K562 (cell line): ENCODE measurements around the gene OSCP1. TPM values are rescaled to one million over a fixed set of nuclear protein-coding genes. Genes with fewer than 3 reads are reported as not detected.

Source experiments
- ADNP ChIP-seq: fragments of 200-800 bp; sonication (Bioruptor generic); IDR thresholded peaks from 2 replicates; pipeline ENCODE4 v1.6.1; 2016; ENCODE audit warnings: missing genetic modification characterization, missing compliant biosample characterization
- CEBPB ChIP-seq: fragments of 450-650 bp; IDR thresholded peaks from 2 replicates; pipeline ENCODE4 v1.6.1; 2016; ENCODE audit warnings: missing genetic modification characterization, missing compliant biosample characterization
- DMBX1 ChIP-seq: fragments of 250-450 bp; sonication (Bioruptor Pico); IDR thresholded peaks from 2 replicates; pipeline ENCODE4 v1.8.0; 2022; ENCODE audit warnings: inconsistent platforms, mild to moderate bottlenecking, moderate library complexity, borderline replicate concordance
- E2F1 ChIP-seq: sonication (generic); formaldehyde crosslinking; IDR thresholded peaks from 2 replicates; pipeline ENCODE4 v1.8.1; 2023; ENCODE audit warnings: mild to moderate bottlenecking, missing genetic modification reagents, moderate library complexity
- E2F3 ChIP-seq: fragments of 250-450 bp; sonication (Bioruptor Pico); IDR thresholded peaks from 2 replicates; pipeline ENCODE4 v1.4.0; 2020; ENCODE audit warnings: mild to moderate bottlenecking
- ESRRA ChIP-seq: fragments of 450-650 bp; IDR thresholded peaks from 2 replicates; pipeline ENCODE4 v1.6.1; 2014; ENCODE audit warnings: low read depth, mild to moderate bottlenecking, moderate library complexity, borderline replicate concordance
- ETS1 ChIP-seq: conservative IDR thresholded peaks from 2 replicates; pipeline ENCODE4 v1.6.1; 2011; ENCODE audit warnings: low read depth, mild to moderate bottlenecking, low read length; ENCODE audit not compliant: control insufficient read depth
- ETV1 ChIP-seq: fragments of 450-650 bp; conservative IDR thresholded peaks from 2 replicates; pipeline ENCODE4 v1.6.1; 2016; ENCODE audit warnings: missing genetic modification characterization, control low read depth, low read depth, missing compliant biosample characterization
- GATA2 ChIP-seq: sonication (generic); formaldehyde crosslinking; IDR thresholded peaks from 2 replicates; pipeline ENCODE4 v1.4.0; 2020; ENCODE audit warnings: mild to moderate bottlenecking, missing genetic modification reagents
- HLTF ChIP-seq: fragments of 450-650 bp; IDR thresholded peaks from 2 replicates; pipeline ENCODE4 v1.6.1; 2016
- HSF4 ChIP-seq: fragments of 250-450 bp; sonication (Bioruptor Pico); IDR thresholded peaks from 2 replicates; pipeline ENCODE4 v2.1.2; 2022; ENCODE audit warnings: mild to moderate bottlenecking, moderate library complexity, borderline replicate concordance
- ILK ChIP-seq: fragments of 450-650 bp; IDR thresholded peaks from 2 replicates; pipeline ENCODE4 v1.6.1; 2016; ENCODE audit warnings: missing genetic modification characterization, low read depth, mild to moderate bottlenecking, missing compliant biosample characterization, moderate library complexity, borderline replicate concordance
- KDM4B ChIP-seq, 2 experiments: fragments of 450-650 bp in 1 of 2; sonication (generic) in 1 of 2; IDR thresholded peaks; 2 replicates each; pipeline ENCODE4 v1.6.1; 2016 to 2017; ENCODE audit warnings: borderline replicate concordance in 2 of 2, antibody characterized with exemption in 1 of 2, low read depth in 1 of 2, mild to moderate bottlenecking in 1 of 2
- KLF16 ChIP-seq: IDR thresholded peaks from 2 replicates; pipeline ENCODE4 v1.6.1; 2016; ENCODE audit warnings: antibody characterized with exemption
- MEF2A ChIP-seq: IDR thresholded peaks from 2 replicates; pipeline ENCODE4 v1.6.1; 2011; ENCODE audit warnings: low read depth, mild to moderate bottlenecking, low read length, moderate library complexity; ENCODE audit not compliant: control insufficient read depth
- NR4A1 ChIP-seq, 2 experiments: fragments of 250-450 bp in 1 of 2; fragments of 450-650 bp in 1 of 2; sonication (Bioruptor Pico) in 1 of 2; IDR thresholded peaks; 2 replicates each; pipeline versions ENCODE4 v1.4.0 to v1.6.1; 2016 to 2020; ENCODE audit warnings: mild to moderate bottlenecking in 2 of 2, missing compliant biosample characterization in 1 of 2, missing genetic modification characterization in 1 of 2, moderate library complexity in 1 of 2
- PCBP1 ChIP-seq: fragments of 200-400 bp; formaldehyde crosslinking; IDR thresholded peaks from 2 replicates; pipeline ENCODE4 v1.6.1; 2018; ENCODE audit warnings: mild to moderate bottlenecking, low read depth, low read length; ENCODE audit not compliant: poor library complexity, severe bottlenecking
- PHB2 ChIP-seq: fragments of 450-650 bp; IDR thresholded peaks from 2 replicates; pipeline ENCODE4 v1.6.1; 2017; ENCODE audit warnings: low read depth
- TCFL5 ChIP-seq: fragments of 250-450 bp; sonication (Bioruptor Pico); conservative IDR thresholded peaks from 2 replicates; pipeline ENCODE4 v1.6.1; 2021; ENCODE audit warnings: mild to moderate bottlenecking, moderate library complexity, matching md5 sums
- U2AF2 ChIP-seq: fragments of 200-400 bp; formaldehyde crosslinking; optimal IDR thresholded peaks from 2 replicates; pipeline ENCODE3; 2017; ENCODE audit warnings: low read depth, mild to moderate bottlenecking, low read length
- ZFPM2 ChIP-seq: fragments of 250-450 bp; sonication (Bioruptor Pico); IDR thresholded peaks from 2 replicates; pipeline ENCODE4 v1.5.1; 2022; ENCODE audit warnings: mild to moderate bottlenecking
- ZNF280B ChIP-seq: fragments of 250-450 bp; sonication (Bioruptor Pico); IDR thresholded peaks from 2 replicates; pipeline ENCODE4 v1.5.1; 2021; ENCODE audit warnings: mild to moderate bottlenecking
- ZNF699 ChIP-seq: fragments of 250-450 bp; sonication (Bioruptor Pico); IDR thresholded peaks from 2 replicates; pipeline ENCODE4 v1.8.0; 2021; ENCODE audit warnings: mild to moderate bottlenecking, moderate library complexity; ENCODE audit not compliant: insufficient replicate concordance
- polyA plus RNA-seq, 8 experiments: library from polyadenylated mRNA; depleted of rRNA in 4 of 8; stranded (reverse) in 5 of 8; unstranded in 3 of 8; fragments of >200 nt; fragmentation: Nextera tagmentation in 2 of 8; fragmentation: Illumina TruSeq in 1 of 8; extraction: Ambion mirVana in 2 of 8; extraction: Trizol in 1 of 8; gene quantifications; 2 replicates each; pipeline versions ENCODE4 v1.2.1 to v1.2.3, GENCODE V29; 2011 to 2014; ENCODE audit warnings: inconsistent platforms in 1 of 8, missing spikeins in 1 of 8
- total RNA-seq, 7 experiments: library from RNA; depleted of rRNA in 6 of 7; stranded (reverse); fragments of >200 nt in 6 of 7; fragmentation: Illumina TruSeq in 2 of 7; extraction: Trizol in 2 of 7; gene quantifications; 2 replicates each; pipeline versions ENCODE4 v1.2.1 to v1.2.3, GENCODE V29; 2011 to 2021; ENCODE audit warnings: low replicate concordance in 1 of 7

The OSCP1 gene
- total and polyA plus RNA-seq, 9 of the 15 experiments (the other 6 are each of a cell fraction or from before 2014, with no cell fraction given): 0.15 to 0.40 (median 0.33) TPM; not detected in 5

- TF ChIP-seq E2F1 (CRISPR knock-in tag) (peak; percentile 78), ESRRA (no peak; the same call in none of the 2 replicates), CEBPB (tag) (peak; percentile 100), E2F3 (CRISPR knock-in tag) (peak; percentile 91), ZFPM2 (CRISPR knock-in tag) (no peak; the same call in 1 of the 2 replicates), KLF16 (peak; percentile 23; the same call in 1 of the 2 replicates), NR4A1 (CRISPR knock-in tag; IDR thresholded peaks at IDR 0.05) (peak; percentile 93), NR4A1 (tag; IDR thresholded peaks at IDR 0.05) (peak; percentile 96), HLTF (peak; percentile 81), ETV1 (tag) (peak; percentile 49), GATA2 (CRISPR knock-in tag) (no peak; the same call in 1 of the 2 replicates), ZNF280B (CRISPR knock-in tag) (no peak), ILK (tag) (no peak), ZNF699 (CRISPR knock-in tag) (no peak), ETS1 (peak; percentile 68), ADNP (tag) (peak; percentile 77), PHB2 (no peak), DMBX1 (CRISPR knock-in tag) (peak; percentile 98), PCBP1 (no peak), U2AF2 (no peak), KDM4B (IDR thresholded peaks at IDR 0.05; ENCODE audit: borderline replicate concordance in 2 of 2, low read depth in 1 of 2) (peak in 1 of 2 experiments; percentile 66; a peak in 1 of 4 replicates), MEF2A (no peak), TCFL5 (peak; percentile 78), HSF4 (CRISPR knock-in tag) (peak; percentile 76; the same call in 1 of the 2 replicates)
Measured at GRCh38 chr1:36386265-36387140, 63.7 kb downstream of the OSCP1 start (continued).
